Measurements from ENCODE around the gene HADHA. TPM values are rescaled to one million over a fixed set of nuclear protein-coding genes. Genes with fewer than 3 reads are reported as not detected.

HADHA gene
- total and polyA plus RNA-seq, 2 donors (not counting 3 experiments of a cell fraction or from before 2014, with no cell fraction given): 79.4 to 158 TPM

DNA sequence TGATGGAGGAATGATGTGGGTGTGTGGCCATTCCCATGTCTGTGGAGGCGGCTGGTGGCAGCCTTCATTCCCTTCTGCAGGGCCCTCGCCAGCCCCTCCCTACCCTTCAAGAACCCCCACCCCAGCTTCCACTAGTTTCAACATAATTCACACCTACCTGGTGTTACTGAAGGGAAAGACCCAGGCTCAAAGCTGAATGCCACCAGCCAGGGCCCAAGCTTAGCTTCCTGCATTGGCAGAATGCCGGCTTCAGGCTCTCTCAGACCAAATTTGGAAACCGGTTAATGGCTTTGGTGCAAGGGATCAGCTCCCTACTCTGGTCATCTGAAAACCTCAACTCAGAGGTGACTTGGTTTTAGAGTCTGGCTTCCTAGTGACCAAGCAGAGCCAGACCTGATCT, 54.7 kb downstream of the HADHA start:
- Histone ChIP-seq H3K27ac (ENCODE audit: insufficient read depth, low read depth, low read length) (no peak overlapping the region), H3K9ac (replicated peaks; ENCODE audit: extremely low read depth, insufficient read depth, low read length) (no peak overlapping the region), H3K27me3 (ENCODE audit: control insufficient read depth in 2 of 2, insufficient read depth in 2 of 2, low read length in 2 of 2) (no peaks in the 10 kb centered on the region), H3K9me1 (replicated peaks; ENCODE audit: control insufficient read depth, extremely low read depth, insufficient read depth, low read length) (no peaks in the 10 kb centered on the region), H3K9me3 (replicated peaks; ENCODE audit: control insufficient read depth, insufficient read depth, low read length) (no peaks in the 10 kb centered on the region), H3K4me3 (replicated peaks in 1 of 3; ENCODE audit: insufficient read depth in 1 of 3, low read depth in 1 of 3, low read length in 3 of 3) (no peak overlapping the region), H3K4me2 (ENCODE audit: insufficient read depth, low read length) (no peak overlapping the region), H3K79me2 (ENCODE audit: control insufficient read depth, insufficient read depth, low read length) (no peaks in the 10 kb centered on the region), H2AFZ (ENCODE audit: low read depth, low read length) (no peak overlapping the region), H3K4me1 (ENCODE audit: control insufficient read depth, extremely low read depth, insufficient read depth, low read length) (peaks cover 3% of the 10 kb centered on the region), H3K36me3 (ENCODE audit: control insufficient read depth in 2 of 2, extremely low read depth in 1 of 2, insufficient read depth in 2 of 2, low read length in 2 of 2) (peaks cover 9 to 26% of the 10 kb centered on the region in 2 experiments), H4K20me1 (replicated peaks; ENCODE audit: control insufficient read depth, extremely low read depth, insufficient read depth, low read length) (no peaks in the 10 kb centered on the region)
- POLR2A ChIA-PET: no interaction called here
- intact Hi-C loops (cut with micrococcal nuclease) (no loop called here), dilution Hi-C loops (cut with MboI; ENCODE audit: extremely low pct_ligation_motif_present, low sequenced_read_pairs) (no loop called here)
- no peak for DNase-seq (ENCODE audit: low read depth, low spot score)
- no TSS peak for BruUV-seq (replicated peaks)
- CTCF ChIA-PET: no interaction called here
- TF ChIP-seq POLR2AphosphoS5 (IDR thresholded peaks at IDR 0.05; ENCODE audit: insufficient read depth, low read depth, low read length) (no peak), JUN (IDR thresholded peaks at IDR 0.05; ENCODE audit: borderline replicate concordance, insufficient read depth, insufficient read length, low read depth) (no peak), MYC (IDR thresholded peaks at IDR 0.05; ENCODE audit: low read depth, low read length) (no peak)
- FAIRE-seq: no peak

DNA sequence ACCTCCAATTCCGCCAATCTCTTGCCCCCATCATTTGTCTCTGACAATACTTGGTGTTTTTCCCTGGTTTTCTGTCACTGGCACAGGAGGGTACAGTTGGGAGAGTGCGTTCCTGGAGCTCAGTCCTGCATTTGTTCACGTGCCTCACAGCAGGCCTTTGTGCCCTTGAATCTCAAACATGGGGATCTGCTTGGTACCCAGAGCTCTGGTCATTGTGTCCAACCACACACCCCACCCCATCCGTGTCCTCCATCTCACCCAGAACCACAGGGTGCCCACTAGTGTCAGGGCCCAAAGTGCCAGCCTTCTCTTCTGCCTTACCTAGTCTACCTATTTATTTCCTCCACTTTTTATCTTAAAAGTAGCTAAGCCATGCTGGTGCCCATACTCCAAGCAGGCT, 55.3 kb downstream of the HADHA start:
- Histone ChIP-seq H3K4me1 (ENCODE audit: control insufficient read depth, extremely low read depth, insufficient read depth, low read length) (peaks cover 3% of the 10 kb centered on the region), H3K79me2 (ENCODE audit: control insufficient read depth, insufficient read depth, low read length) (no peaks in the 10 kb centered on the region), H3K9me3 (replicated peaks; ENCODE audit: control insufficient read depth, insufficient read depth, low read length) (no peaks in the 10 kb centered on the region), H3K4me3 (replicated peaks in 1 of 3; ENCODE audit: insufficient read depth in 1 of 3, low read depth in 1 of 3, low read length in 3 of 3) (no peak overlapping the region), H3K9me1 (replicated peaks; ENCODE audit: control insufficient read depth, extremely low read depth, insufficient read depth, low read length) (no peaks in the 10 kb centered on the region), H2AFZ (ENCODE audit: low read depth, low read length) (no peak overlapping the region), H3K4me2 (ENCODE audit: insufficient read depth, low read length) (no peak overlapping the region), H4K20me1 (replicated peaks; ENCODE audit: control insufficient read depth, extremely low read depth, insufficient read depth, low read length) (no peaks in the 10 kb centered on the region), H3K27me3 (ENCODE audit: control insufficient read depth in 2 of 2, insufficient read depth in 2 of 2, low read length in 2 of 2) (no peaks in the 10 kb centered on the region), H3K36me3 (ENCODE audit: control insufficient read depth in 2 of 2, extremely low read depth in 1 of 2, insufficient read depth in 2 of 2, low read length in 2 of 2) (peaks cover 7 to 20% of the 10 kb centered on the region in 2 experiments), H3K9ac (replicated peaks; ENCODE audit: extremely low read depth, insufficient read depth, low read length) (no peak overlapping the region), H3K27ac (ENCODE audit: insufficient read depth, low read depth, low read length) (no peak overlapping the region)
- dilution Hi-C loops (cut with MboI; ENCODE audit: extremely low pct_ligation_motif_present, low sequenced_read_pairs): no loop called here
- POLR2A ChIA-PET: no interaction called here
- FAIRE-seq (no peak), DNase-seq (ENCODE audit: low read depth, low spot score) (no peak)
- intact Hi-C loops (cut with micrococcal nuclease): no loop called here
- no TSS peak for BruUV-seq (replicated peaks)
- TF ChIP-seq EZH2 (IDR thresholded peaks at IDR 0.05; ENCODE audit: borderline replicate concordance, low read depth, low read length, severe bottlenecking) (no peak), POLR2AphosphoS5 (IDR thresholded peaks at IDR 0.05; ENCODE audit: insufficient read depth, low read depth, low read length) (no peak)
- CTCF ChIA-PET: interaction anchor here (1.0 kb wide), 1 partner anchor 103 kb away, joined by 3 read pairs; no protein-coding TSS in a partner anchor
